Stimulated activated CD4-positive, alpha-beta T cell treated with anti-CD3 and anti-CD28 coated beads, TNF-alpha, amount 100 ng/mL, for 48 hours (primary cell): ENCODE measurements around the gene KLHL35.

Source experiments
- DNase-seq, 3 donors: peaks; one replicate each; pipeline ENCODE4 v3.0.0-alpha.2; 2020; ENCODE audit warnings: low read depth in 3 of 3

KLHL35 gene

GRCh38 chr11:75468534-75469340 lies 35.7 kb upstream of the KLHL35 start:
- DNase-seq = no peak

DNA sequence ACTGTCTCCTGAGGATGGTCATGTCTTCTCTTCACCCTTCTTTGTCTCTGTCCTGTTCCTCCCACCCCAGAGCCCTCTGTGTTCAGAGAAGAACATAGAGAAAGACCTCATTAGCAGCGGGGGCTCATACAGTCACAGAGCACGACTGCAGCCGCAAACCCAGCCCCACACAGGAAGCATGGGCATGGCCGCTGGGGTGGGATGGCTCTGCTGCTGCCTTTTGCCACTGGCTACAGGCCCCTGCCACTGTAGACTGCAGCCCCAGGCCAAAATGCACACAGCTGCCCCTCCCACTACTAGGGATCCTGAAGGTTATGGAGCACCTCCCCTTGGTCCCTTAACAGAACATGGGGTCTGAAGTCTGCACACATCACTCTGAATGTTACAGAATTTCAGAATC lies 34.9 kb upstream of the KLHL35 start:
- DNase-seq = no peak

DNA sequence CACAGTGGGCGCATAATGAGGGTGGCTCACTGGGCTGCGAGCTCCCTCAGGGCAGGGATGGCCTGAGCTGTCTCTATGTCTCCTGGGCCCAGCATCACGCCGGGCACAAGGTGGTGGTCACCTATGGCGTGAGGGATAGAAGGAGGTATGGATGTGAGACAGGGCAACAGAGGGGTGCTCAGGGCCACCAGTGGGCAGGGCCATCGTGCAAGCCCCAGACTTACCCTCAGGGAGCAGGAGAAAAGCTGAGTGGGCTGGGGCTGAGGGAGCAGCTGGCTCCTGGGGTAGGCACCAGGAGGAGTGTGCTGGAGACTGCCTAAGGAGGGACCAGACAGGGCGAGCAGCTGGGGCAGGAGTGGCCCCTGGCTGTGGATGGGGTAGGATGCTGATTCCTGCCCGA lies 34.3 kb upstream of the KLHL35 start:
- DNase-seq = no peak

DNA sequence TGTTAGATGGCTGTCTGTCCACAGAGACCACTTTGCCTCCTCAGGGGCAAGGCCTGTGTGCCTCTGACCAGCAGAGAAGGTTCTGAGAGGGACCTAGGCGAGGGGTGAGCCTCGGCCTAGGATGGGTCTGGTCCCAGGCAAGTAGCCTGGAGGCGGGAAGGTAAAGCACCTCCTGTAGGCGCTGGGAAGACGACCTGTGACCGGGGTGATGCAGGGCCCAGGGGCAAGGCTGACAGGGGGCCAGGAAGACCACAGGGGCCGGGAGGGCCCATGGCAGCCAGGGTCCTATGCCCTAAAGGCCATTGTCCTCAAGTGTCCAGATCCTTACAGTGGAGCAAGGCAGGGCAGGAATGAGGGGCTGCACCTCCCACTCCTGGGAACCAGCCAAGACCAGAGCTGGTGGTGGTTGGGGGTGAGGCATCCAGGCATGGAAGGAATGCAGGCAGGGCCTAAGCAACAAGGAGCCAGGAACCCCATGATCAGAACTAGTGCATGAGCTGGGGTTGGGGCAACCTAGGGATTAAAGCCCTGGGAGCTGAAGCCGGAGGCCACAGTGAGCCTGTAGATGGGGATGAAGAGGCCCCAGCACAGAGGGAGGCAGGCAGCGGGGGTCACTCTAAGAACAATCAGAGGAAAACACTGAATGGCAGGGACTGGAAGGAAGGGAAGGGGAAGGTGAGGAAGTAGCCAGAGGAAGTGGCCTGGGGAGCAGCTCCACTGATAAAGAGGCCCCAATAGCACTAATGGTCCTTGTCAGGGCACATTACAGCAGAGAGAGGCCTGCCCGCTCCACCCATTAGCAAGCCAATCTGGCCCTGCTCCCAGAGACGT lies 32.9 kb upstream of the KLHL35 start:
- DNase-seq = no peak

DNA sequence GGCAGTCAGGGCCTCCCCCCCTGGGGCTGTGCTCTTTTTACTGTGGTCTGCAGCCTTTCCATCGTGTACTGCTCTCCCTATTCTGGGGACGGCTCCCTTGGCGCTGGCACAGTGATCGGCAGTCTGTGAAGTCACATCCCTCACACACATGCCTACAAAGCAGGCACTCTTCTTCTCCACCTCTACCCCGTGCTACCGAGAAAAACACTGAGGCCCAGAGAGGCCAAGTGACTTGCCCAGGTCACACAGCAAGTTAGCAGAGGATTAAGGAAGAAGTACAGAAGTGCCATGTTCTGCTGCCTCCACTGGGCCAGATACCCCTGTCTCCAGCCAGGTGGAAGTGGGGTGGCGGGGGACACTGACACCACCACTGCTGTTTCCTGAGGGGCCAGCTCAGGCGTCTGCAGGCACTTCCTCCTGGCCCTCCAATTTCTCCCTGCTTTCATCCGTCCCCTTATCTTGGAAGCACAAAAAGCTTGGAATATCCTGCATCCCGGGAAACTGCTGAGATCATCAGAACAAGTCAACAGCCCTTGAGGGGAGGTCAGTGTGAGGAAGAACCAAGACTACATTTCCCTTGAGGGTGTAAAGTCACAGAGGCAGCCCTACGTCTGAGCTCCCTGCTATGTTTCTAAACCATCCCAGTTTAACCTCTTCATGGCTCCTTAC lies 30.2 kb upstream of the KLHL35 start:
- no peak for DNase-seq

- DNase-seq = no peak
These were observed 29.2 kb upstream of the KLHL35 start for GRCh38 chr11:75462117-75462653.

DNA sequence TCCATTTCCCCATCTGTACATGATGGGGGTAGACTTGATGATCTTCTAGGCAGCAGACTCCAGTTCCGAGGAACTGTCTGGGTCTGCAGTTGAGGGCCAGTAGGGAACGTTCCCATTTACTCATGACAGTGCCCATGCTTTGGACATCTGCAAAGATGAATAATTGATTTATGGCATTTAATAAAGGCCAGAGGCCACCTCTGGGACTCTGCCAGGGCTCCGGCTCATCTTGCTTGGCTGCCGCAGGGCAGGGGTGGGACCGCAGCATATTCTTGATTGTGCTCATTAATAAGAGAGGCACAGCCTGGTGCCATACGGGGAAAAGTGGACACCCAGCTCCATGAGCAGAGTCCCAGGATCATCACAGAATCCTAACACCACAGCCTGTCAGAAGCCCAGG lies 28.1 kb upstream of the KLHL35 start:
- DNase-seq = no peak

GRCh38 chr11:75456596-75457183 lies 23.7 kb upstream of the KLHL35 start:
- no peak for DNase-seq

- no peak for DNase-seq
These were observed 22.0 kb upstream of the KLHL35 start for GRCh38 chr11:75454987-75455386.

GRCh38 chr11:75453916-75454655 lies 21.1 kb upstream of the KLHL35 start:
- no peak for DNase-seq

GRCh38 chr11:75450826-75451821 lies 18.1 kb upstream of the KLHL35 start:
- peak in 1 of 3 donors; percentile 14 for DNase-seq

DNA sequence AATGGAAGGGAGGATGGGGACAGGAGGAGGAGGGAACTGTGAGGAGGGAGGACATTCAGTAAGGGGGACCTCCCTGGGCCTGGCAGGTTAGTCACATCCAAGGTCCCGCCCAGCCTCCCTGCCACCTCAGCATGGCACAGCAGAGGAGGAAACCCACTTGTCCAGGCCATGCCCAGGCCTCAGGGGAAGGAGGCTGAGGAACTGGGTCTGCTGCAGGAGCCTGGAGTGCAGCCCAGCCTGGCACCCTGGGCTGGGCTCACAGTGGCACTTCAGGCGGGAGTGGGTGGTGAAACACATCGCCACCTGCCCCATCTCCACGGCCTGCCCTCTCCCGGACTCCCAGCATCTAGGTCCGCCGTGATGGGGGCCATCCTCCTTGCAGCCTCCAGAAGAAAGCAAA lies 17.2 kb upstream of the KLHL35 start:
- DNase-seq = no peak

DNA sequence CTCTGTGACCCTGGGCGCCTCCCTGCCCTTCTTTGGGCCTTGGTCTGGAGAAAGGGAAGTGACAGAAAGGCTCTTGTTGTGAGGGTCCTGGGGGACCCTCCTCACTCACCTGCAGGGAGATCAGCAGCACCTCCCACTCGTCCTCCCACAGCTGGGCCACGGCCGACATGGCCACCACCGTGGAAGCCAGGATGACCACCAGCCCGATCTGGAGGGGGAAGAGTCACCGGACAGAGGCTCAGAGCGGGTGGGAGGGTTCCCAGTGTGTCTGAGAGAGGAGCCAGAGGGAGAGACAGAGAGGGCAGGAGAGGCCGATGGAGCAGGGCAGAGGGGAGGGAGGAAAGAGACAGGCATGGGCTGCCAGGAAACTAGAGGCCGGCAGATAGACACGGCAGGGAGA lies 16.8 kb upstream of the KLHL35 start:
- no peak for DNase-seq

GRCh38 chr11:75449271-75449670 lies 16.3 kb upstream of the KLHL35 start:
- DNase-seq = no peak

- DNase-seq = no peak
These were observed 14.4 kb upstream of the KLHL35 start for GRCh38 chr11:75447415-75447814.

GRCh38 chr11:75445315-75445953 lies 12.4 kb upstream of the KLHL35 start:
- peak; percentile 46 to 62 (median 57) for DNase-seq

- DNase-seq = no peak
These were observed 10.0 kb upstream of the KLHL35 start for GRCh38 chr11:75443043-75443442.

DNA sequence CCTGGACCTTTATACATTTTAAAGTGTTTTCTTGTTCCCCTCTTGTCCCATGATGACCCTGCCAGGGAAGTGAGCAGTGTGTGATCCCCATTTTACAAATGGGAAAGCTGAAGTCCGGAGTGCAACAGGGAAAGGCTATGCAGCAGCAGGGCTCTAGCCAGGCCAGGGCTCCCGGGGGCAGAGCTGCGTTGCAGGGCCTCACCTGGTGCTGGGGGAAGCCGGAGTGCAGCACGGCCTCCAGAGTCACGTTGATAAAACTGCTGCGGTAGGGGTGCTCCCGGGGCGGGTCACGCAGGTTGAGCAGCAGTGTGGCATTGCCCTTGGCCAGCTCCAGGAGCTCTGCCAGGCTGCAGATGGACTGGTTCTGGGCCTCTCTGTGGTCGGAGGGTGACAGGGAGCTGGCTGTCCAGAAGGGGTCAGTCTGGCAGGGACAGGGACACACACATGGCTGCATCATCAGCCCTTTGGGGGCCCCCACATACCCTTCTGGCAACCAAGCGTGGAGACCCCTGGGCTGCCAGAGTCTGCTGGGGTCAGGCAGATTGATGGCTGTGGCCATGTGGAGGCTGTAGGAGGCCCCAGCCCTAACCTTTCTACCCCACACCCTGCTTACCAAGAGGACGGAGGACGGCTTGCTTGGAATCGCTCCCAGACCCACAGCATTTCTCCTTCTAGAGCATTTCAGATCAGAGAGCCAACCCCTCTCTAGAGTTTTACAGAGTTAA lies 9.3 kb upstream of the KLHL35 start:
- no peak for DNase-seq

- no peak for DNase-seq
These were observed 8.8 kb upstream of the KLHL35 start for GRCh38 chr11:75441804-75442132.
